Measurements from ENCODE around the gene CLSTN2.

- TF ChIP-seq CTCF (IDR thresholded peaks at IDR 0.05; ENCODE audit: poor library complexity) (no peak), EZH2phosphoT487 (IDR thresholded peaks at IDR 0.05; ENCODE audit: low read depth, severe bottlenecking, unreplicated experiment) (no peak)
Observed at GRCh38 chr3:140334132-140334929, 399.3 kb downstream of the CLSTN2 start.

Measured in hepatocyte (in vitro differentiated cells).